HCEC 1CT (cell line): ENCODE measurements around the gene NFU1.
"Not testable (repeated sequence)": the region's sequence is repeated elsewhere in the genome, so short reads cannot be mapped to it uniquely, and the experiment has no call there.

Experiments
- DNase-seq: peaks from one replicate; pipeline ENCODE4 v3.0.0-alpha.2; 2017

Gene NFU1

GRCh38 chr2:69449906-69450305 is 12.7 kb upstream of the NFU1 start:
- DNase-seq, result no peak

GRCh38 chr2:69443673-69444072 is 6.4 kb upstream of the NFU1 start:
- DNase-seq, result not testable (repeated sequence)

- not testable (repeated sequence) for DNase-seq
Measured at GRCh38 chr2:69439499-69439898, 2.3 kb upstream of the NFU1 start.

GRCh38 chr2:69438580-69438979 is 1.3 kb upstream of the NFU1 start:
- no peak for DNase-seq

GRCh38 chr2:69437751-69438154 is 518 bp upstream of the NFU1 start:
- no peak for DNase-seq

- no peak for DNase-seq
Measured at GRCh38 chr2:69436596-69436937, 668 bp downstream of the NFU1 start.

- no peak for DNase-seq
Measured at GRCh38 chr2:69434753-69435152, 2.5 kb downstream of the NFU1 start.

GRCh38 chr2:69429491-69430183 is 7.6 kb downstream of the NFU1 start:
- no peak for DNase-seq

GRCh38 chr2:69428981-69429380 is 8.3 kb downstream of the NFU1 start:
- no peak for DNase-seq

GRCh38 chr2:69424419-69424818 is 12.8 kb downstream of the NFU1 start:
- DNase-seq, result no peak

- DNase-seq, result no peak
Measured at GRCh38 chr2:69422198-69422597, 15.0 kb downstream of the NFU1 start.

GRCh38 chr2:69419111-69419510 is 18.1 kb downstream of the NFU1 start:
- not testable (repeated sequence) for DNase-seq

GRCh38 chr2:69416147-69416546 is 21.1 kb downstream of the NFU1 start:
- DNase-seq, result no peak

GRCh38 chr2:69411120-69411519 is 26.1 kb downstream of the NFU1 start:
- DNase-seq, result no peak

- DNase-seq, result no peak
Measured at GRCh38 chr2:69405306-69405705, 31.9 kb downstream of the NFU1 start.

GRCh38 chr2:69400121-69400520 is 37.1 kb downstream of the NFU1 start:
- no peak for DNase-seq

GRCh38 chr2:69397234-69397633 is 40.0 kb downstream of the NFU1 start:
- DNase-seq, result no peak

- no peak for DNase-seq
Measured at GRCh38 chr2:69395866-69396265, 41.4 kb downstream of the NFU1 start.

GRCh38 chr2:69393963-69394362 is 43.3 kb downstream of the NFU1 start:
- DNase-seq, result no peak

GRCh38 chr2:69390471-69390870 is 46.8 kb downstream of the NFU1 start:
- no peak for DNase-seq

GRCh38 chr2:69390001-69390400 is 47.2 kb downstream of the NFU1 start:
- DNase-seq, result no peak

GRCh38 chr2:69389271-69389670 is 48.0 kb downstream of the NFU1 start:
- DNase-seq, result no peak

GRCh38 chr2:69387770-69388481 is 49.3 kb downstream of the NFU1 start:
- DNase-seq, result no peak

GRCh38 chr2:69386789-69387734 is 50.2 kb downstream of the NFU1 start, which contains the start of gene GFPT1:
Gene GFPT1, minus strand, starts transcription at chr2:69387227. Its CDS starts 156 bp downstream, at chr2:69387071.
- peak; percentile 93 for DNase-seq
